Liver (tissue), 3 donors: Measurements from ENCODE around the gene KSR2.

Source experiments
- FOXA1 ChIP-seq: IDR thresholded peaks from 2 replicates; pipeline ENCODE4 v1.6.1; 2016; ENCODE audit warnings: antibody characterized with exemption
- FOXA2 ChIP-seq: IDR thresholded peaks from 2 replicates; pipeline ENCODE4 v1.6.1; 2016; ENCODE audit warnings: antibody characterized with exemption
- GABPA ChIP-seq, 2 donors: IDR thresholded peaks in 1 of 2; conservative IDR thresholded peaks in 1 of 2; 2 replicates each; pipeline ENCODE4 v1.6.1; 2016; ENCODE audit warnings: antibody characterized with exemption in 2 of 2, mild to moderate bottlenecking in 1 of 2, moderate library complexity in 1 of 2
- HNF4A ChIP-seq, 2 donors: conservative IDR thresholded peaks; 2 replicates each; pipeline ENCODE4 v1.6.1; 2016; ENCODE audit warnings: antibody characterized with exemption in 2 of 2, mild to moderate bottlenecking in 2 of 2
- HNF4G ChIP-seq: IDR thresholded peaks from 2 replicates; pipeline ENCODE4 v1.6.1; 2016; ENCODE audit warnings: antibody characterized with exemption
- JUND ChIP-seq, 2 donors: IDR thresholded peaks; 2 replicates each; pipeline ENCODE4 v1.6.1; 2016; ENCODE audit warnings: antibody characterized with exemption in 2 of 2
- NR2F2 ChIP-seq: IDR thresholded peaks from 2 replicates; pipeline ENCODE4 v1.6.1; 2016; ENCODE audit warnings: antibody characterized with exemption
- RAD21 ChIP-seq, 2 donors: IDR thresholded peaks; 2 replicates each; pipeline ENCODE4 v1.6.1; 2016; ENCODE audit warnings: antibody characterized with exemption in 2 of 2, mild to moderate bottlenecking in 2 of 2
- TAF1 ChIP-seq: conservative IDR thresholded peaks from 2 replicates; pipeline ENCODE4 v1.6.1; 2016; ENCODE audit warnings: antibody characterized with exemption, mild to moderate bottlenecking
- YY1 ChIP-seq: IDR thresholded peaks from 2 replicates; pipeline ENCODE4 v1.6.1; 2016; ENCODE audit warnings: antibody characterized with exemption, mild to moderate bottlenecking
- TF ChIP-seq, protein P1 (sequence below): fragments of 150-350 bp; IDR thresholded peaks from 2 replicates; pipeline ENCODE4 v1.5.1; 2017; ENCODE audit warnings: improper control_type of control experiment, low read depth, low read length; ENCODE audit not compliant: missing input control
- TF ChIP-seq, protein P2 (sequence below): IDR thresholded peaks from 2 replicates; pipeline ENCODE4 v1.6.1; 2016; ENCODE audit warnings: antibody characterized with exemption
- TF ChIP-seq, protein P3 (sequence below): IDR thresholded peaks from 2 replicates; pipeline ENCODE4 v1.6.1; 2016; ENCODE audit warnings: antibody characterized with exemption, mild to moderate bottlenecking
- TF ChIP-seq, protein P4 (sequence below): IDR thresholded peaks from 2 replicates; pipeline ENCODE4 v1.6.1; 2016; ENCODE audit warnings: antibody characterized with exemption
- donor health status: healthy.
- donor health status: healthy.

DNA sequence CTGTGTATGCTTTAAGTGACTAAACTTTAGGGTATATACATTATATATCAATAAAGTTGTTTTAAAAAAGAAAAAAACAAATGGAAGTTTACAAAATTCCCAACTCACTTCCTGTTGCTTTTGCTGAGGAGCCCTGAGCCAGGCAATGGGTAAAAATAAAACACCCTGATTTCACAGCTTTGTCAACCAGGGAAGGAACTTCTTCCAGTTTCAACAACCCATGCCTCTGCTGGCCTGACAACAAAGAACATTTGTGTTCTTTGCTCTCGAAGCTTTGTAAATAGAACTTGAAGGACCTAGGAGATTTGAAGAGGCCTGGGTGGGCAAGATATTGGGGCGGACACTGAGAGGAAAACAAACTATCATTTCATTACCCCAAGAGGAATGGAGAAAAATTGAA is 466.2 kb downstream of the KSR2 start:
- TF ChIP-seq, protein P1, sequence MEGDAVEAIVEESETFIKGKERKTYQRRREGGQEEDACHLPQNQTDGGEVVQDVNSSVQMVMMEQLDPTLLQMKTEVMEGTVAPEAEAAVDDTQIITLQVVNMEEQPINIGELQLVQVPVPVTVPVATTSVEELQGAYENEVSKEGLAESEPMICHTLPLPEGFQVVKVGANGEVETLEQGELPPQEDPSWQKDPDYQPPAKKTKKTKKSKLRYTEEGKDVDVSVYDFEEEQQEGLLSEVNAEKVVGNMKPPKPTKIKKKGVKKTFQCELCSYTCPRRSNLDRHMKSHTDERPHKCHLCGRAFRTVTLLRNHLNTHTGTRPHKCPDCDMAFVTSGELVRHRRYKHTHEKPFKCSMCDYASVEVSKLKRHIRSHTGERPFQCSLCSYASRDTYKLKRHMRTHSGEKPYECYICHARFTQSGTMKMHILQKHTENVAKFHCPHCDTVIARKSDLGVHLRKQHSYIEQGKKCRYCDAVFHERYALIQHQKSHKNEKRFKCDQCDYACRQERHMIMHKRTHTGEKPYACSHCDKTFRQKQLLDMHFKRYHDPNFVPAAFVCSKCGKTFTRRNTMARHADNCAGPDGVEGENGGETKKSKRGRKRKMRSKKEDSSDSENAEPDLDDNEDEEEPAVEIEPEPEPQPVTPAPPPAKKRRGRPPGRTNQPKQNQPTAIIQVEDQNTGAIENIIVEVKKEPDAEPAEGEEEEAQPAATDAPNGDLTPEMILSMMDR, result no peak
- TF ChIP-seq JUND (IDR thresholded peaks at IDR 0.05) (peak in 1 of 2 donors; percentile 2), YY1 (no peak), TAF1 (no peak), GABPA (IDR thresholded peaks at IDR 0.05 in 1 of 2, conservative IDR thresholded peaks at IDR 0.05 in 1 of 2) (no peak), FOXA1 (no peak), RAD21 (IDR thresholded peaks at IDR 0.05) (no peak), FOXA2 (no peak), HNF4G (no peak), NR2F2 (no peak), HNF4A (conservative IDR thresholded peaks at IDR 0.05) (no peak)
- TF ChIP-seq, protein P2, sequence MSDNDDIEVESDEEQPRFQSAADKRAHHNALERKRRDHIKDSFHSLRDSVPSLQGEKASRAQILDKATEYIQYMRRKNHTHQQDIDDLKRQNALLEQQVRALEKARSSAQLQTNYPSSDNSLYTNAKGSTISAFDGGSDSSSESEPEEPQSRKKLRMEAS, result no peak
- TF ChIP-seq, protein P3, sequence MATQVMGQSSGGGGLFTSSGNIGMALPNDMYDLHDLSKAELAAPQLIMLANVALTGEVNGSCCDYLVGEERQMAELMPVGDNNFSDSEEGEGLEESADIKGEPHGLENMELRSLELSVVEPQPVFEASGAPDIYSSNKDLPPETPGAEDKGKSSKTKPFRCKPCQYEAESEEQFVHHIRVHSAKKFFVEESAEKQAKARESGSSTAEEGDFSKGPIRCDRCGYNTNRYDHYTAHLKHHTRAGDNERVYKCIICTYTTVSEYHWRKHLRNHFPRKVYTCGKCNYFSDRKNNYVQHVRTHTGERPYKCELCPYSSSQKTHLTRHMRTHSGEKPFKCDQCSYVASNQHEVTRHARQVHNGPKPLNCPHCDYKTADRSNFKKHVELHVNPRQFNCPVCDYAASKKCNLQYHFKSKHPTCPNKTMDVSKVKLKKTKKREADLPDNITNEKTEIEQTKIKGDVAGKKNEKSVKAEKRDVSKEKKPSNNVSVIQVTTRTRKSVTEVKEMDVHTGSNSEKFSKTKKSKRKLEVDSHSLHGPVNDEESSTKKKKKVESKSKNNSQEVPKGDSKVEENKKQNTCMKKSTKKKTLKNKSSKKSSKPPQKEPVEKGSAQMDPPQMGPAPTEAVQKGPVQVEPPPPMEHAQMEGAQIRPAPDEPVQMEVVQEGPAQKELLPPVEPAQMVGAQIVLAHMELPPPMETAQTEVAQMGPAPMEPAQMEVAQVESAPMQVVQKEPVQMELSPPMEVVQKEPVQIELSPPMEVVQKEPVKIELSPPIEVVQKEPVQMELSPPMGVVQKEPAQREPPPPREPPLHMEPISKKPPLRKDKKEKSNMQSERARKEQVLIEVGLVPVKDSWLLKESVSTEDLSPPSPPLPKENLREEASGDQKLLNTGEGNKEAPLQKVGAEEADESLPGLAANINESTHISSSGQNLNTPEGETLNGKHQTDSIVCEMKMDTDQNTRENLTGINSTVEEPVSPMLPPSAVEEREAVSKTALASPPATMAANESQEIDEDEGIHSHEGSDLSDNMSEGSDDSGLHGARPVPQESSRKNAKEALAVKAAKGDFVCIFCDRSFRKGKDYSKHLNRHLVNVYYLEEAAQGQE, result no peak
- TF ChIP-seq, protein P4, sequence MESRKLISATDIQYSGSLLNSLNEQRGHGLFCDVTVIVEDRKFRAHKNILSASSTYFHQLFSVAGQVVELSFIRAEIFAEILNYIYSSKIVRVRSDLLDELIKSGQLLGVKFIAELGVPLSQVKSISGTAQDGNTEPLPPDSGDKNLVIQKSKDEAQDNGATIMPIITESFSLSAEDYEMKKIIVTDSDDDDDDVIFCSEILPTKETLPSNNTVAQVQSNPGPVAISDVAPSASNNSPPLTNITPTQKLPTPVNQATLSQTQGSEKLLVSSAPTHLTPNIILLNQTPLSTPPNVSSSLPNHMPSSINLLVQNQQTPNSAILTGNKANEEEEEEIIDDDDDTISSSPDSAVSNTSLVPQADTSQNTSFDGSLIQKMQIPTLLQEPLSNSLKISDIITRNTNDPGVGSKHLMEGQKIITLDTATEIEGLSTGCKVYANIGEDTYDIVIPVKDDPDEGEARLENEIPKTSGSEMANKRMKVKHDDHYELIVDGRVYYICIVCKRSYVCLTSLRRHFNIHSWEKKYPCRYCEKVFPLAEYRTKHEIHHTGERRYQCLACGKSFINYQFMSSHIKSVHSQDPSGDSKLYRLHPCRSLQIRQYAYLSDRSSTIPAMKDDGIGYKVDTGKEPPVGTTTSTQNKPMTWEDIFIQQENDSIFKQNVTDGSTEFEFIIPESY, result no peak
